HUES64 (cell line): Measurements from ENCODE around the gene MTMR4.
"Not testable (repeated sequence)": the region's sequence is repeated elsewhere in the genome, so short reads cannot be mapped to it uniquely, and the experiment has no call there.

Source experiments
- H3K27ac ChIP-seq: 2 replicates; pipeline ENCODE4 v1.7.0; 2013; ENCODE audit warnings: low read depth, low read length, inconsistent platforms
- H3K27me3 ChIP-seq: 2 replicates; pipeline ENCODE4 v1.6.1; 2013; ENCODE audit warnings: mild to moderate bottlenecking, low read length; ENCODE audit not compliant: insufficient read depth
- H3K36me3 ChIP-seq: 2 replicates; pipeline ENCODE4 v1.6.1; 2013; ENCODE audit warnings: mild to moderate bottlenecking, low read length; ENCODE audit not compliant: insufficient read depth
- H3K4me1 ChIP-seq: 2 replicates; pipeline ENCODE4 v1.6.1; 2013; ENCODE audit warnings: mild to moderate bottlenecking, low read length, moderate library complexity; ENCODE audit not compliant: insufficient read depth
- H3K4me3 ChIP-seq: 2 replicates; pipeline ENCODE4 v1.5.1; 2013; ENCODE audit warnings: mild to moderate bottlenecking, low read length, moderate library complexity
- H3K9ac ChIP-seq: 2 replicates; pipeline ENCODE4 v1.6.1; 2013; ENCODE audit warnings: mild to moderate bottlenecking, low read depth, low read length
- H3K9me3 ChIP-seq: 2 replicates; pipeline ENCODE4 v1.6.1; 2013; ENCODE audit warnings: low read depth, low read length; ENCODE audit not compliant: insufficient read depth
- WGBS: fragments of 150-250, 120-280 bp; methylation state at CpG from one replicate; pipeline ENCODE4 v1.1.7; 2013; ENCODE audit warnings: missing lambda C conversion rate; 5-methylcytosine and 5-hydroxymethylcytosine counted together

The MTMR4 gene

GRCh38 chr17:58491510-58492045, 22.9 kb downstream of the MTMR4 start:
- no peaks in the 10 kb centered on the region for H3K4me1 ChIP-seq
- H3K9me3 ChIP-seq = no peaks in the 10 kb centered on the region
- WGBS = 96% methylated on average over 5 of the region's 6 CpGs
- no peak overlapping the region for H3K9ac ChIP-seq
- peaks cover 77% of the 10 kb centered on the region for H3K36me3 ChIP-seq
- H3K27me3 ChIP-seq = no peaks in the 10 kb centered on the region
- H3K27ac ChIP-seq = no peak overlapping the region
- H3K4me3 ChIP-seq = no peak overlapping the region

GRCh38 chr17:58488428-58488890, 26.0 kb downstream of the MTMR4 start:
- H3K36me3 ChIP-seq = peaks cover 49% of the 10 kb centered on the region
- H3K9me3 ChIP-seq = no peaks in the 10 kb centered on the region
- no peaks in the 10 kb centered on the region for H3K4me1 ChIP-seq
- H3K9ac ChIP-seq = no peak overlapping the region
- no peaks in the 10 kb centered on the region for H3K27me3 ChIP-seq
- H3K27ac ChIP-seq = no peak overlapping the region
- WGBS = 96% methylated on average over 25 of the region's 26 CpGs
- no peak overlapping the region for H3K4me3 ChIP-seq

DNA sequence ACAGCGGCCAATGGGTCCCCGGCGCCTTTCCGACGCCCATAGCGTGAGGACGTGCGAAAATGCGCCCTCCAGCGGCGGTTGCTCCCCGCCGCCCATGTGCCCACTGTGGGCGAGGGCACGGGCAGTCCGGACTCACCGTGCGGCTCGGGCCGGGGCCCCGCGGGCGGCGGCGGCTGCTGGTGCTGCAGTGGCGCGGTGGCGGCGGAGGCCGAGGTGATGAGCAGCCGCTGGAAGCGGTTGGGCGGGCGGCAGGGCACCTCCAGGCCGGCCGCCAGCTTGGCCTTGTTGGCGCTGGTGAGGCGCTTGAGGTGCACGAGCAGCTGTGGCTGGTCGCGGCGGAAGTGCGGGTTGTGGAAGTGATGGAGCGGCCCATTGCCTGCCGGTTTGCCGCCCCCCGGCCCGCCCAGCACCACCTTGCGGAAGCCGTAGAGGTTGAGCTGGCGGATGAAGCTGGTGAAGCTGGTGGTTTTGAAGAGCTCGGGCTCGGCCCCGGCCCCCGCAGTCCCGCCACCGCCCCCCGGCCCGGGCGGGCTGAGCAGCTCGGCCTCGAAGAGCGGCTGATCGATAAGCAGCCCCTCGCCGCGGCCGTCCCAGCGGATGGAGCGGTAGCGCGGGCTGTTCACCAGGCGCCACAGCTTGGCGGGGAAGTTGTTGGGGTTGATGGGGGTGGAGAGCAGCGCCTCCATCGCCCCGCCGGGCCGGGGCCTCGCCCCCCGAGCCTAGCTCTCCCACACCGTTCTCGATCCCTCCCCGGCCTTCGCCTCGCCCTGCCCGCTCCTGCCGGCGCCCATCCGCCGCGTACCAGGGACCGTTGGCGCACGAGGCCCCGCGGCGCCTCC, 26.6 kb downstream of the MTMR4 start, which contains the start of gene HSF5:
Gene HSF5 (minus strand): TSS at position 820 of the 839 bp plus-strand sequence. CDS start 134 bp downstream, at position 686.
- H3K27ac ChIP-seq = no peak within 1 kb of the TSS
- no peaks in the 10 kb centered on the region for H3K9me3 ChIP-seq
- no peaks in the 10 kb centered on the region for H3K4me1 ChIP-seq
- no peak within 1 kb of the TSS for H3K4me3 ChIP-seq
- peaks cover 42% of the 10 kb centered on the region for H3K36me3 ChIP-seq
- no peak within 1 kb of the TSS for H3K9ac ChIP-seq
- no peaks in the 10 kb centered on the region for H3K27me3 ChIP-seq
- WGBS = 97% methylated on average over 98 of the region's 98 CpGs

- 97% methylated on average over 2 of the region's 3 CpGs for WGBS
- H3K9me3 ChIP-seq = no peaks in the 10 kb centered on the region
- no peak overlapping the region for H3K27ac ChIP-seq
- no peak overlapping the region for H3K4me3 ChIP-seq
- no peaks in the 10 kb centered on the region for H3K27me3 ChIP-seq
- no peaks in the 10 kb centered on the region for H3K4me1 ChIP-seq
- peaks cover 10% of the 10 kb centered on the region for H3K36me3 ChIP-seq
- H3K9ac ChIP-seq = no peak overlapping the region
Measured at GRCh38 chr17:58484600-58484999, 29.8 kb downstream of the MTMR4 start.

- not testable (repeated sequence) for H3K27me3 ChIP-seq, H3K27ac ChIP-seq, H3K4me1 ChIP-seq, H3K36me3 ChIP-seq, H3K9ac ChIP-seq, H3K9me3 ChIP-seq, H3K4me3 ChIP-seq
- WGBS = 92% methylated on average over 4 of the region's 5 CpGs
Measured at GRCh38 chr17:58481798-58482197, 32.6 kb downstream of the MTMR4 start.

DNA sequence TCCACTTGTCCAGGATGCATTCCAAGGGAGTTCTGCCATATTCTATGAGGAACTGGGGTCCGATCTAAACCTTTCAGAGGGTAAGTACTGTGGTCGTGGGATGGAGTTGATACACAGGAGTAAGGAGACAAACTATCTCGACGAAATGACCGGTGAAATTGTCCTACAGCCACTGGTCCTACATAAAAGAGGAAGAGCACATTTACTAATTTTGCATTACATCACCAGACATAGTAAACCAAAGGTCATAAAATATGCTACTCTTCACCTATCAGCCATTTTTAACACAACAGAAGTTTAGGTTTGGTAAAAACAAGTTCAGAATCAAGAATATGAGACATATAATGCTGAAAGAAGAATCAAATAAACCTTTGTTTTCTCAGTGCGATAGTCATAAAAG, 34.3 kb downstream of the MTMR4 start:
- Histone ChIP-seq H3K36me3 (no peaks in the 10 kb centered on the region), H3K9me3 (no peaks in the 10 kb centered on the region), H3K4me1 (no peaks in the 10 kb centered on the region), H3K4me3 (no peak overlapping the region), H3K27ac (no peak overlapping the region), H3K27me3 (no peaks in the 10 kb centered on the region), H3K9ac (no peak overlapping the region)
- WGBS = 95% methylated on average over 6 of the region's 6 CpGs

- no peak overlapping the region for H3K9ac ChIP-seq
- 92% methylated on average over 14 of the region's 18 CpGs for WGBS
- no peak overlapping the region for H3K4me3 ChIP-seq
- no peaks in the 10 kb centered on the region for H3K4me1 ChIP-seq
- no peaks in the 10 kb centered on the region for H3K36me3 ChIP-seq
- no peak overlapping the region for H3K27ac ChIP-seq
- H3K9me3 ChIP-seq = no peaks in the 10 kb centered on the region
- no peaks in the 10 kb centered on the region for H3K27me3 ChIP-seq
Measured at GRCh38 chr17:58476812-58477211, 37.6 kb downstream of the MTMR4 start.

- no peaks in the 10 kb centered on the region for H3K36me3 ChIP-seq
- H3K9ac ChIP-seq = no peak overlapping the region
- H3K4me1 ChIP-seq = no peaks in the 10 kb centered on the region
- H3K4me3 ChIP-seq = no peak overlapping the region
- no peak overlapping the region for H3K27ac ChIP-seq
- no peaks in the 10 kb centered on the region for H3K9me3 ChIP-seq
- no peaks in the 10 kb centered on the region for H3K27me3 ChIP-seq
Measured at GRCh38 chr17:58475985-58476384, 38.5 kb downstream of the MTMR4 start.

GRCh38 chr17:58470356-58470755, 44.1 kb downstream of the MTMR4 start:
- H3K4me1 ChIP-seq = no peaks in the 10 kb centered on the region
- H3K27me3 ChIP-seq = peaks cover 21% of the 10 kb centered on the region
- no peaks in the 10 kb centered on the region for H3K9me3 ChIP-seq
- H3K9ac ChIP-seq = no peak overlapping the region
- H3K4me3 ChIP-seq = no peak overlapping the region
- 96% methylated on average over 5 of the region's 6 CpGs for WGBS
- H3K27ac ChIP-seq = no peak overlapping the region
- no peaks in the 10 kb centered on the region for H3K36me3 ChIP-seq

DNA sequence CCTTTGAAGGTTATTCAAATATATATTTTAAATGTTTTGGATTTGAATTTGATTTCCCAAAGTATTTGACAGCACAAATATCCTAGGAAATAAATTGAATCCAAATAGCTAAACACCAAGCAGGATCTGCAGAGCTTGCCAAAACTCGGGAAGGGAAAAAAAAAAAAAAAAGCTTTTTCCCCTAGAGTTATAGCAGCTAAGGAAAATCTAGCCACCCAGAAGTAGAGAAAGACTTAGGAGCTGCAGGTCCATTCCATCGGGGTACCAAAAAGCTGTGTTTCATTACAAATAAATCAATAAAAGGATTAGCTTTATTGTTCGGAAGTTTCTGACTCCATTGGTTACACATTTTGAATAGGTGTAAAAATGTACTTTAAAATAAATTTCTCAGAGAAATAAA, 45.5 kb downstream of the MTMR4 start:
- Histone ChIP-seq H3K4me3 (no peak overlapping the region), H3K36me3 (no peaks in the 10 kb centered on the region), H3K27ac (no peak overlapping the region), H3K4me1 (no peaks in the 10 kb centered on the region), H3K9me3 (no peaks in the 10 kb centered on the region), H3K9ac (no peak overlapping the region), H3K27me3 (peaks cover 24% of the 10 kb centered on the region)
- 91% methylated on average over 1 of the region's 3 CpGs for WGBS

GRCh38 chr17:58455491-58455890, 58.9 kb downstream of the MTMR4 start:
- H3K36me3 ChIP-seq = no peaks in the 10 kb centered on the region
- no peaks in the 10 kb centered on the region for H3K4me1 ChIP-seq
- H3K9me3 ChIP-seq = no peaks in the 10 kb centered on the region
- H3K27ac ChIP-seq = no peak overlapping the region
- H3K27me3 ChIP-seq = no peaks in the 10 kb centered on the region
- H3K9ac ChIP-seq = no peak overlapping the region
- H3K4me3 ChIP-seq = no peak overlapping the region
